ENCODE data around the gene ELL2.

DNA sequence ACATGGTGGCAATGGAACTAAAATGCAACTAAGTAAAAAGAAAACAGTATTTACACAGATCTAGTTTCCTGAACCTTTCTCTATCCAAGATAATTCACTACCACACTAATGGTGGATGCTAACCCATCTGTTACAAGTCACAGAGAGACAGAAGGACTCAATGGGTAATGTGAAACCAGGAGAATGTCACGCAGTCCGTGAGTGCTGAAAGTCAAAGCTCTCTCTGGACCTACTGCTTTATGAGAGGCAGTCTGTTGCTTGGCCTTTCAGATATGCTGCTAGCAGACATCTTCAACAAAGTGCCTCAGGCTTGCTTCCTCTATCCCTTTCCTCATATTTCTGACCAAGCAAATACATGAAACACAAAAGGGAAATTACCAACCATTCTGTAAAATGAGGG lies 70.2 kb downstream of the ELL2 start:
- TF ChIP-seq SMAD4 (CRISPR knock-in tag; IDR thresholded peaks at IDR 0.05) (no peak), NFYB (CRISPR knock-in tag; conservative IDR thresholded peaks at IDR 0.05; ENCODE audit: low read depth) (no peak), TEAD1 (CRISPR knock-in tag; IDR thresholded peaks at IDR 0.05) (no peak), TCF7 (CRISPR knock-in tag; IDR thresholded peaks at IDR 0.05; ENCODE audit: low read depth) (no peak)
- TF ChIP-seq, protein P1, sequence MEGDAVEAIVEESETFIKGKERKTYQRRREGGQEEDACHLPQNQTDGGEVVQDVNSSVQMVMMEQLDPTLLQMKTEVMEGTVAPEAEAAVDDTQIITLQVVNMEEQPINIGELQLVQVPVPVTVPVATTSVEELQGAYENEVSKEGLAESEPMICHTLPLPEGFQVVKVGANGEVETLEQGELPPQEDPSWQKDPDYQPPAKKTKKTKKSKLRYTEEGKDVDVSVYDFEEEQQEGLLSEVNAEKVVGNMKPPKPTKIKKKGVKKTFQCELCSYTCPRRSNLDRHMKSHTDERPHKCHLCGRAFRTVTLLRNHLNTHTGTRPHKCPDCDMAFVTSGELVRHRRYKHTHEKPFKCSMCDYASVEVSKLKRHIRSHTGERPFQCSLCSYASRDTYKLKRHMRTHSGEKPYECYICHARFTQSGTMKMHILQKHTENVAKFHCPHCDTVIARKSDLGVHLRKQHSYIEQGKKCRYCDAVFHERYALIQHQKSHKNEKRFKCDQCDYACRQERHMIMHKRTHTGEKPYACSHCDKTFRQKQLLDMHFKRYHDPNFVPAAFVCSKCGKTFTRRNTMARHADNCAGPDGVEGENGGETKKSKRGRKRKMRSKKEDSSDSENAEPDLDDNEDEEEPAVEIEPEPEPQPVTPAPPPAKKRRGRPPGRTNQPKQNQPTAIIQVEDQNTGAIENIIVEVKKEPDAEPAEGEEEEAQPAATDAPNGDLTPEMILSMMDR (IDR thresholded peaks at IDR 0.05), result no peak
